Ureter (tissue), 1 donor: ENCODE data around the gene HOMER3. TPM values are rescaled to one million over a fixed set of nuclear protein-coding genes. Genes with fewer than 3 reads are reported as not detected.
"Not testable (repeated sequence)": the region's sequence is repeated elsewhere in the genome, so short reads cannot be mapped to it uniquely, and the experiment has no call there.

ENCODE experiments used
- DNase-seq: peaks from one replicate; pipeline ENCODE4 v3.0.0-alpha.2; 2020; ENCODE audit warnings: low spot score
- total RNA-seq: library from RNA; stranded (reverse); gene quantifications from one replicate; pipeline ENCODE4 v1.2.4, GENCODE V29; 2023
- donor health status: DM: yes; HTN: yes; CAD: no.

Gene HOMER3
- total RNA-seq, 1 donor from 2014 or later: 23.2 TPM

- DNase-seq: not testable (repeated sequence)
Measured at GRCh38 chr19:18902519-18902918, 38.5 kb downstream of the HOMER3 start.

GRCh38 chr19:18901491-18901890 is 39.5 kb downstream of the HOMER3 start:
- DNase-seq: no peak

- no peak for DNase-seq
Measured at GRCh38 chr19:18900700-18901481, 40.1 kb downstream of the HOMER3 start.

GRCh38 chr19:18899624-18900560 is 41.1 kb downstream of the HOMER3 start:
- DNase-seq: no peak

- no peak for DNase-seq
Measured at GRCh38 chr19:18898607-18899408, 42.2 kb downstream of the HOMER3 start.

GRCh38 chr19:18898081-18898606 is 42.9 kb downstream of the HOMER3 start:
- no peak for DNase-seq

- no peak for DNase-seq
Measured at GRCh38 chr19:18897094-18898029, 43.7 kb downstream of the HOMER3 start.

- DNase-seq: no peak
Measured at GRCh38 chr19:18896421-18896841, 44.6 kb downstream of the HOMER3 start.

GRCh38 chr19:18895824-18896341 is 45.1 kb downstream of the HOMER3 start, which contains the start of gene CERS1:
Gene CERS1, minus strand, starts transcription at chr19:18896158. Its CDS starts 86 bp downstream, at chr19:18896072.
- DNase-seq: no peak

GRCh38 chr19:18895038-18895823 is 45.8 kb downstream of the HOMER3 start:
- DNase-seq: no peak

GRCh38 chr19:18894254-18895037 is 46.6 kb downstream of the HOMER3 start:
- no peak for DNase-seq

GRCh38 chr19:18893587-18894253 is 47.3 kb downstream of the HOMER3 start:
- DNase-seq: no peak

- DNase-seq: no peak
Measured at GRCh38 chr19:18889949-18890745, 50.9 kb downstream of the HOMER3 start.

- DNase-seq: no peak
Measured at GRCh38 chr19:18886972-18887371, 54.0 kb downstream of the HOMER3 start.

- no peak for DNase-seq
Measured at GRCh38 chr19:18883526-18884304, 57.3 kb downstream of the HOMER3 start.

- no peak for DNase-seq
Measured at GRCh38 chr19:18881491-18881890, 59.5 kb downstream of the HOMER3 start.
